Measurements from ENCODE around the gene CNTN3. TPM values are rescaled to one million over a fixed set of nuclear protein-coding genes. Genes with fewer than 3 reads are reported as not detected.

Gene CNTN3
- total RNA-seq, 2 experiments from 2014 or later, result not detected

- DNase-seq, result no peak
- H3K4me3 Mint-ChIP-seq, result no peak overlapping the region
- intact Hi-C loops (cut with micrococcal nuclease), result no loop called here
- no peaks in the 10 kb centered on the region for H3K27me3 Mint-ChIP-seq
- ChIA-PET CTCF (no interaction called here), POLR2A (no interaction called here)
- no peak overlapping the region for H3K27ac Mint-ChIP-seq
- no peak for TF ChIP-seq CTCF (IDR thresholded peaks at IDR 0.05)
- ATAC-seq, result no peak
- H3K36me3 Mint-ChIP-seq (ENCODE audit: low read depth), result no peaks in the 10 kb centered on the region
- H3K4me1 Mint-ChIP-seq (ENCODE audit: low read depth), result no peaks in the 10 kb centered on the region
- H3K9me3 Mint-ChIP-seq, result peaks cover 11% of the 10 kb centered on the region
These were observed 25.2 kb upstream of the CNTN3 start for GRCh38 chr3:74639681-74640080.

GRCh38 chr3:74636981-74637380, 22.5 kb upstream of the CNTN3 start:
- DNase-seq (no peak), ATAC-seq (no peak)
- CTCF ChIA-PET, result no interaction called here
- Mint-ChIP-seq H3K27ac (no peak overlapping the region), H3K9me3 (peaks cover 12% of the 10 kb centered on the region), H3K36me3 (ENCODE audit: low read depth) (no peaks in the 10 kb centered on the region), H3K27me3 (no peaks in the 10 kb centered on the region), H3K4me3 (no peak overlapping the region), H3K4me1 (ENCODE audit: low read depth) (no peaks in the 10 kb centered on the region)
- intact Hi-C loops (cut with micrococcal nuclease), result no loop called here
- no peak for TF ChIP-seq CTCF (IDR thresholded peaks at IDR 0.05)
- POLR2A ChIA-PET, result no interaction called here

- no peak for TF ChIP-seq CTCF (IDR thresholded peaks at IDR 0.05)
- no peak for ATAC-seq
- ChIA-PET POLR2A (no interaction called here), CTCF (no interaction called here)
- intact Hi-C loops (cut with micrococcal nuclease), result no loop called here
- H3K9me3 Mint-ChIP-seq, result peaks cover 15% of the 10 kb centered on the region
- no peaks in the 10 kb centered on the region for H3K4me1 Mint-ChIP-seq (ENCODE audit: low read depth)
- H3K27ac Mint-ChIP-seq, result no peak overlapping the region
- no peaks in the 10 kb centered on the region for H3K27me3 Mint-ChIP-seq
- no peak overlapping the region for H3K4me3 Mint-ChIP-seq
- DNase-seq, result no peak
- no peaks in the 10 kb centered on the region for H3K36me3 Mint-ChIP-seq (ENCODE audit: low read depth)
These were observed 18.6 kb upstream of the CNTN3 start for GRCh38 chr3:74633021-74633420.

GRCh38 chr3:74631351-74632140, 17.1 kb upstream of the CNTN3 start:
- DNase-seq (no peak), ATAC-seq (no peak)
- no peak overlapping the region for H3K27ac Mint-ChIP-seq
- TF ChIP-seq CTCF (IDR thresholded peaks at IDR 0.05), result no peak
- intact Hi-C loops (cut with micrococcal nuclease), result no loop called here
- H3K36me3 Mint-ChIP-seq (ENCODE audit: low read depth), result no peaks in the 10 kb centered on the region
- ChIA-PET POLR2A (no interaction called here), CTCF (no interaction called here)
- no peaks in the 10 kb centered on the region for H3K27me3 Mint-ChIP-seq
- H3K4me3 Mint-ChIP-seq, result no peak overlapping the region
- H3K4me1 Mint-ChIP-seq (ENCODE audit: low read depth), result no peaks in the 10 kb centered on the region
- H3K9me3 Mint-ChIP-seq, result peaks cover 11% of the 10 kb centered on the region

- H3K36me3 Mint-ChIP-seq (ENCODE audit: low read depth), result no peaks in the 10 kb centered on the region
These were observed 16.1 kb upstream of the CNTN3 start for GRCh38 chr3:74630602-74631001.

More at GRCh38 chr3:74630602-74631001, 16.1 kb upstream of the CNTN3 start:
- no peaks in the 10 kb centered on the region for H3K27me3 Mint-ChIP-seq
- H3K4me1 Mint-ChIP-seq (ENCODE audit: low read depth), result no peaks in the 10 kb centered on the region
- no peak for TF ChIP-seq CTCF (IDR thresholded peaks at IDR 0.05)
- no peak overlapping the region for H3K27ac Mint-ChIP-seq
- intact Hi-C loops (cut with micrococcal nuclease), result no loop called here
- peaks cover 8% of the 10 kb centered on the region for H3K9me3 Mint-ChIP-seq
- DNase-seq (no peak), ATAC-seq (no peak)
- no peak overlapping the region for H3K4me3 Mint-ChIP-seq
- POLR2A ChIA-PET, result no interaction called here
- CTCF ChIA-PET, result no interaction called here

Measured in activated CD8-positive, alpha-beta T cell treated with anti-CD3 and anti-CD28 coated beads for 36 hours (primary cell).